Uterus (tissue), 4 donors: Measurements from ENCODE around the gene PSKH1. TPM values are rescaled to one million over a fixed set of nuclear protein-coding genes. Genes with fewer than 3 reads are reported as not detected.

Source experiments
- DNase-seq, 2 donors: peaks; one replicate each; pipeline ENCODE4 v3.0.0-alpha.2; 2019 to 2020
- H3K27ac ChIP-seq, 2 donors: fragments of 200-600 bp; sonication (generic); 1 replicate in 1 of 2; 2 replicates in 1 of 2; pipeline ENCODE4 v1.5.1; 2016 to 2018
- H3K27me3 ChIP-seq, 2 donors: fragments of 200-600 bp; sonication (generic); one replicate each; pipeline ENCODE4 v1.5.1; 2018 to 2019; ENCODE audit warnings: control low read depth in 1 of 2
- H3K36me3 ChIP-seq, 2 donors: fragments of 200-600 bp; sonication (generic); one replicate each; pipeline ENCODE4 v1.5.1; 2019; ENCODE audit warnings: control low read depth in 1 of 2
- H3K4me1 ChIP-seq, 2 donors: fragments of 200-600 bp; sonication (generic); one replicate each; pipeline ENCODE4 v1.5.1; 2018 to 2019; ENCODE audit warnings: control low read depth in 1 of 2
- H3K4me3 ChIP-seq, 2 donors: fragments of 200-600 bp; sonication (generic); 1 replicate in 1 of 2; 2 replicates in 1 of 2; pipeline ENCODE4 v1.5.1; 2018 to 2019; ENCODE audit warnings: mild to moderate bottlenecking in 1 of 2
- H3K9me3 ChIP-seq, 2 donors: fragments of 200-600 bp; sonication (generic); one replicate each; pipeline ENCODE4 v1.5.1; 2019; ENCODE audit warnings: control low read depth in 1 of 2
- CTCF ChIP-seq, 4 experiments: fragments of 200-600 bp in 2 of 4; fragments of 450-650 bp in 2 of 4; sonication (generic) in 2 of 4; IDR thresholded peaks; one replicate each; pipeline ENCODE4 v1.5.1; 2016 to 2019; ENCODE audit warnings: antibody characterized with exemption in 4 of 4, mild to moderate bottlenecking in 2 of 4, moderate library complexity in 1 of 4
- POLR2A ChIP-seq, 2 donors: fragments of 450-650 bp; IDR thresholded peaks; one replicate each; pipeline ENCODE4 v1.6.1; 2016; ENCODE audit warnings: antibody characterized with exemption in 2 of 2, mild to moderate bottlenecking in 1 of 2, moderate library complexity in 1 of 2
- intact Hi-C: fragments of 100-400 bp; cut with DNase I; formaldehyde crosslinking; loops from one replicate; pipeline ENCODE4 v1.15.1; 2023; ENCODE audit warnings: low total_unique reads
- total RNA-seq, 4 donors: library from RNA; depleted of rRNA in 3 of 4; stranded (reverse); fragments of >200 nt in 3 of 4; gene quantifications; one replicate each; pipeline versions ENCODE4 v1.1.0 to v1.2.4, GENCODE V29; 2014 to 2023
- donor health status: DM: yes; HTN: yes; CAD: no.

The PSKH1 gene
- total RNA-seq, 4 donors from 2014 or later: 3.1 to 34.3 (median 24.5) TPM

DNA sequence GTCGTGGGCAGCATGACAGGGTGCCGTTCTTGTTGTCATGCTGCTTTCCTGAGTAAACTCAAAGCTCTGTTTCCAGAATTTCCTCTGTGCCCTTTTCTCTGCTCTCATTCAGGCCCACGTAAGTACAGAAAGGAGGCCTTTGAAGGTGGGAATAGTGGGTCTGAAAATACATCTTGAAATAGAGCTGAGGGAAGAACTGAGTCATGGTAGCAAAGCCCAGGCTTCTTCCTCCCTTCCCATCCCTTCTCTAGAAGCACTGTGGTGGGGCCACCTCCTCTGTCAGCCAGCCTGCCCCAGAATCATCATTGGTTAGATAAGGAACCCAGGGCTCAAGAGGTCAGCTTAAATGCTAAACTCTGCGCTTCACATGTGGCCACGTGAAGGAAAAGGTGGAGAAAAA is 29.2 kb downstream of the PSKH1 start:
- no peaks in the 10 kb centered on the region for H3K36me3 ChIP-seq
- H3K9me3 ChIP-seq: no peaks in the 10 kb centered on the region
- no peak for DNase-seq
- TF ChIP-seq POLR2A (IDR thresholded peaks at IDR 0.05): no peak
- TF ChIP-seq CTCF (IDR thresholded peaks at IDR 0.05): no peak
- intact Hi-C loops: loop anchor here (10.0 kb wide), 1 partner anchor 107 kb away; no protein-coding TSS in a partner anchor
- H3K27me3 ChIP-seq: no peaks in the 10 kb centered on the region
- peaks cover 0 to 3% of the 10 kb centered on the region in 2 donors for H3K4me1 ChIP-seq
- H3K27ac ChIP-seq: no peak overlapping the region
- H3K4me3 ChIP-seq: no peak overlapping the region

GRCh38 chr16:67922740-67923139 is 29.7 kb downstream of the PSKH1 start:
- Histone ChIP-seq H3K27ac (no peak overlapping the region), H3K36me3 (no peaks in the 10 kb centered on the region), H3K27me3 (no peaks in the 10 kb centered on the region), H3K9me3 (no peaks in the 10 kb centered on the region), H3K4me3 (no peak overlapping the region), H3K4me1 (peaks cover 0 to 3% of the 10 kb centered on the region in 2 donors)
- TF ChIP-seq POLR2A (IDR thresholded peaks at IDR 0.05) (no peak), CTCF (IDR thresholded peaks at IDR 0.05) (no peak)
- no peak for DNase-seq
- intact Hi-C loops: loop anchor here (10.0 kb wide), 1 partner anchor 108 kb away; no protein-coding TSS in a partner anchor

DNA sequence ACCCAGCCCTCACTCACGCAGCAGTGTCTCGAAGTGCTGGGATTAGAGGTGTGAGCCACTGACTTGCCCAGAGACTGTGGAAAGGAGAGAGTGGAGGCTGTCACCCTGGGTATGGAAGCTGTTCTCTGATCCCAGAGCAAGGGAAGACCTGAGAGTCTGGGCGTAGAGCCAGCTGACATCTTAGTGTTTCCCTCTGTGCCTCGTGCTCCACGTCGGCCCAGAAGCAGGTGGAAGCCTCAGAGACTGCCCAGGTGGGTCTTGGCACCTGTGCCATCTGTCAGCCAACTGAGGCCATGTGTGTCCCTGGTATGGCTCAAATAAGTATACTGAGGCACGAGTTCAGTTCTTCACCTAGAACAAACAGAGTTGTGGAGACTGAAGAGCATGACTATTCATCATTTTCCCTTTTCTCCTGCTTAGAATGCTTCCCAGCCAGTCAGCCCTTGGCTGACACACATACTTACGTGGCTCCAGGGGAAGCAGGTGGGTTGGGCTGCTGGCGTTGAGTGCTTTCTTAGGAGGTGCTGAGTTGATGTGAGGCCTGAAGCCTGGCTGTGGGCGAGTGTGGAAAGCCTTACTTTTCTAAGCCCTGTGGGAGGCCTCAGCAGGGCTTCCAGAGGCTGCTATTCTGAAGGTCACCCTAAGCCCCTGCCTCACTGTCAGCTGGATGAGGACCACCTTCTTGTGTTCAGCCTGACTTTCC is 30.5 kb downstream of the PSKH1 start:
- intact Hi-C loops: loop anchor here (10.0 kb wide), 1 partner anchor 109 kb away; no protein-coding TSS in a partner anchor
- Histone ChIP-seq H3K36me3 (no peaks in the 10 kb centered on the region), H3K27me3 (no peaks in the 10 kb centered on the region), H3K4me1 (peaks cover 0 to 3% of the 10 kb centered on the region in 2 donors), H3K27ac (no peak overlapping the region), H3K4me3 (no peak overlapping the region), H3K9me3 (no peaks in the 10 kb centered on the region)
- TF ChIP-seq CTCF (IDR thresholded peaks at IDR 0.05) (no peak), POLR2A (IDR thresholded peaks at IDR 0.05) (no peak)
- no peak for DNase-seq

- Histone ChIP-seq H3K36me3 (no peaks in the 10 kb centered on the region), H3K9me3 (no peaks in the 10 kb centered on the region), H3K27ac (no peak overlapping the region), H3K4me3 (no peak overlapping the region), H3K27me3 (no peaks in the 10 kb centered on the region), H3K4me1 (peaks cover 0 to 3% of the 10 kb centered on the region in 2 donors)
- no peak for TF ChIP-seq CTCF (IDR thresholded peaks at IDR 0.05)
- TF ChIP-seq POLR2A (IDR thresholded peaks at IDR 0.05): no peak
- no peak for DNase-seq
- intact Hi-C loops: loop anchor here (10.0 kb wide), 1 partner anchor 110 kb away; no protein-coding TSS in a partner anchor
These were observed 31.3 kb downstream of the PSKH1 start for GRCh38 chr16:67924140-67924906.
